NK-92 treated with Interleukin-12 subunit alpha and Interleukin-12 subunit beta, amount 100 ng/mL, for 24 hours (cell line): ENCODE measurements around the gene PTPRG.

Source experiments
- DNase-seq: peaks from one replicate; lab custom pipeline; 2025; lab: John Stamatoyannopoulos, UW

PTPRG gene

GRCh38 chr3:62113092-62113491 lies 551.7 kb downstream of the PTPRG start:
- DNase-seq = no peak

DNA sequence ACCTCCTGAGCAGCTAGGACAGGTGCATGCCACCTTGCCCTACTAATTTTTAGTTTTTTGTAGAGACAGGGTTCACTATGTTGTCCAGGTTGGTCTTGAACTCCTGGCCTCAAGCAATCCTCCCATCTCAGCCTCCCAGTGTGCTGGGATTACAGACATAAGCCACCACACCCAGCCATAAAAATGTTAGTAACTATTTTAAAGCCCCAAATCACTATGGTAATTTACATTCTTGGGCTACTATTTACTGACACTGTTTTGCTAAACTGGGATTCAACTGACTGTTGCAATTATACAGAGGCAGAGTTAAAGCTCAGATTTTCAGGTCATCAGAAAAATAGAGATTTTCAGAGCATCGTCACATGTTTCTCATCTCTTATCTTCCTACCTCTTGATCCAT lies 553.4 kb downstream of the PTPRG start:
- DNase-seq = no peak

GRCh38 chr3:62117903-62118548 lies 556.7 kb downstream of the PTPRG start:
- no peak for DNase-seq

DNA sequence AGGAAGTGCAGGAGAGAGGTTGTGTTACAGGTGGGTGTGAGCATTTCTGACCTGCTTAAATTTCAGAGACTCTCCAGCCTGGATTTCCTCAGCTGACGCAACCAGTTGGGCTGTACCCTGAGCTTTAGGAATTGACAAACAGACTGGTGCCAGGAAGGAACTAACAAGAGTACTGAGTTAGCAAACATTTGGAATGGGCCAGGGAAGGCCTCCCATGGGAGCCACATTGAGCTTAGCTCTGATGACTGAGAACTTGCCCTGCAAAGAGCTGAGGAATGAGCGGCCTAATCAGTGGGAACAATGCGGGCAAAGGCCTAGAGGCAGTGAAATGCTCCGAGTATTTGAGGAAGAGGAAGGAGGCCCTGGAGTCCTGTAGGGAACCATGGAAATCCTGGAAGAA lies 557.8 kb downstream of the PTPRG start:
- no peak for DNase-seq

DNA sequence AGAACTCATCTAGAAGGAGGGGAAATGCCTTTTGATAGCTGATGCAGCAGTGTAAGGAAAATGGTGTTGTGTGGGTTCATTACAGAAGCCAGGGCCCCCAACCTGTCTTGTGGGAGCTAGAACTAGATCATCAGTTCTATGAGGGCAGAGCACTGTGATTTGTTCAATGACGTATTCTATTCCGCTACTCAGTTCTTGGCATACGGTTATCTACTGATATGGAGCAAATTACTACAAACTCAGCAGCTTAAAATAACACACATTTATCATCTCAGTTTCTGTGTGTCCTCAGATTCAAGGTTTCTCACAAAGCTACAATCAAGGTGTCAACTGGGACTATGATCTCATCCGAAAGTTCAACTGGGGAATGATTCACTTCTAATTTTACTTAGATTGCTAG lies 561.4 kb downstream of the PTPRG start:
- no peak for DNase-seq

DNA sequence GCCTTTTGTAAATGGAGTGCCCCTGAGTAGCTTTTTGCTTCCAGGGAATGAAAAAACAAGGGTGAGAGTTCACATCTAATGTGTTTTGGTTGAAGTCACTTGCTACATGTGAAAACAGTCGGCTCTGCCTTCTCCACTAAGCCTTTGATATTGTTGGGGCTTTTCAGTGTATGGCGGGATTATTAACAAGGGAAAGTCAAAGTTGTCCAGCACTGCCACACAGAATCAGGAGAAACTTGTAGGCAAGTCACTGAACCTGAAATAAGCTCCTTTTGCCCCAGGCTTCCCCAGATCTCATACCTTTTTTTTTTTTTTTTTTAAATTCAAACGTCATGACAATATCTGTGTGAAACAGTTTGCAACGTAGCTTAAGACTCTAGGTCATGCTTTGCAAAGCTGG lies 564.0 kb downstream of the PTPRG start:
- no peak for DNase-seq

GRCh38 chr3:62127116-62127515 lies 565.7 kb downstream of the PTPRG start:
- no peak for DNase-seq

- no peak for DNase-seq
Observed at GRCh38 chr3:62128051-62128450, 566.7 kb downstream of the PTPRG start.

GRCh38 chr3:62128681-62129080 lies 567.3 kb downstream of the PTPRG start:
- no peak for DNase-seq

DNA sequence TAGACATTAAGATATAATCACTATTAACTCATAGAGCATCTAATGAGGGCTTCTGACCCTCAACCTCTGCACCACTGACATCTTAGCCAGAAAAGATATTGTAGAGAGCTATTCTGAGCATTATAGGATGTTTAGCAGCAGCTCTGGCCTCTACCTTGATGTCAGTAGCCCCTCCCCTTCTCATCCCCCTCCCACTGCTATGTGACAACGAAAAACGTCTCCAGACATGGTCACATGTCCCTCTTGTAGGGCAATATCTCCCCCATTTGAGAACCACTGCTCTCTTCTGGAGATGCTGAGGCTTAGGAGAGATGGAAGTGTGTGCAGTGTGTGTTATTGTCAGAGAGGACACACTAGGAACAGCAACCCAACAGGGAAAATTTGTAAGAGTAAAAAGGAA lies 569.7 kb downstream of the PTPRG start:
- DNase-seq = no peak

- no peak for DNase-seq
Observed at GRCh38 chr3:62131620-62132019, 570.2 kb downstream of the PTPRG start.

DNA sequence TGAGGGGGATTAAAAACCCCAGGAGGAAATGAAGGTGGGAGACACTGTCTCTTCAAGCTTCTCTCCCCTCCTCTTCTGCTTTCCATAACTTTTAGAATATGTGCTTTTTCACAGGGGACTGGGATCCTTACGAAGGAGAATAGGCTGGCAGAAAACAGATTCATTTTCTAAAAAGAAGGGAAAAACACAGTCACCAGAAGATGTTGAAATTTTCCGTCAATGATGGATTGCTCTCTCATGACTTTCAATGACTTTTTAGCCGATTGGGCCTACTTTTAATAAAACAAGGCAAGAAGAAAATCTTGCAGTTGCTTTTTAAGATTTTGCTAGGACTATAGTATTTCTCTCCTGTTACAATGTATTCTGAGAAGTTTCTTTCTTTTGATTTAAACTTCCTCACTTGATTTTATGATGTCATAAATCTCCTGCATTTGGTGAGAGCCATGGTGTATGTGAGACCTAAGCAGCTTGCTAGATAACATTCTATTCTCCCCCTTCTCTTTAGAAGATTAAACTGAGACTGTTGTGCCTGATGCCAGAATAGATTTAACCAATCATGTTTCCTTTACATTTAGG lies 570.7 kb downstream of the PTPRG start:
- DNase-seq = no peak

GRCh38 chr3:62133015-62133414 lies 571.6 kb downstream of the PTPRG start:
- DNase-seq = no peak

DNA sequence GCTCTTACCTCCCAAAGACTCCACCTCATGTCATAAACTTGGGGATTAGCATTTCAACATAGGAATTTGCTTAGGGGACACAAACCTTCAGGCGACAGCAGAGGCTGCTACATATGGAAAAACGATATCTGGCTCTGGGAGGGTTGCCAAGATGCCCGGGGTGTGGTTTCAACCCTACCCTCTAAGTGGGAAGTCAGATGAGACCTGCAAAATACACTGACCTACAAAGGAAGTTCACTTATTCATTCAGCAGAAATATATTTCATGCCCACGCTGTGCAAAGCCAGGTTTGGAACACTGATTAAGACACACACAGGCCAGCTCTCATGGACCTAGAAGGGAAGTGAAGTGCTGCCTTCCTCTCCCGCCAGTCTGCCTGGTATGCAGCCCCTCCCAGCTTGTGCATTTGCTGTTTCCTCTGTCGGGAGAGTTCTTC lies 572.7 kb downstream of the PTPRG start:
- DNase-seq = no peak

DNA sequence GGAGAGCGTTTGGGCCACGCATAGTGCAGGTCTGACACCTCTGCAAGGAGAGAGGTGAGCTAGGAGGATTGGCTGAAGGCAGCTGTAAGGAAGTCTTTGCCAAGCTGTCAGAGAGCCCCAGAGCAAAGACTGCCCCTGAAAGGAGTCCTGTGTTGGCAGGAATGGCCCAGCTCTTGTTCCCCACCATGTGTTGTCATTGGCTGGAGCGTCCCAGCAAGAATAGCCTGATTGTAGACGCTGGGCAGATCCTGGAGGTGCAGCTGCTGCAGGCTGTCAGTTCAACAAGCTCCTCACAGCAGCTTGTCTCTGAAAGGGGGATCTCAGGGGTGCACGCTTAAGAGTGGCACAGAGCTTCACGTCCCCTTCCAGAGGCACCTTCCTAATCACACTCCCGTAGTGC lies 574.4 kb downstream of the PTPRG start:
- no peak for DNase-seq

GRCh38 chr3:62139957-62140356 lies 578.6 kb downstream of the PTPRG start:
- no peak for DNase-seq

DNA sequence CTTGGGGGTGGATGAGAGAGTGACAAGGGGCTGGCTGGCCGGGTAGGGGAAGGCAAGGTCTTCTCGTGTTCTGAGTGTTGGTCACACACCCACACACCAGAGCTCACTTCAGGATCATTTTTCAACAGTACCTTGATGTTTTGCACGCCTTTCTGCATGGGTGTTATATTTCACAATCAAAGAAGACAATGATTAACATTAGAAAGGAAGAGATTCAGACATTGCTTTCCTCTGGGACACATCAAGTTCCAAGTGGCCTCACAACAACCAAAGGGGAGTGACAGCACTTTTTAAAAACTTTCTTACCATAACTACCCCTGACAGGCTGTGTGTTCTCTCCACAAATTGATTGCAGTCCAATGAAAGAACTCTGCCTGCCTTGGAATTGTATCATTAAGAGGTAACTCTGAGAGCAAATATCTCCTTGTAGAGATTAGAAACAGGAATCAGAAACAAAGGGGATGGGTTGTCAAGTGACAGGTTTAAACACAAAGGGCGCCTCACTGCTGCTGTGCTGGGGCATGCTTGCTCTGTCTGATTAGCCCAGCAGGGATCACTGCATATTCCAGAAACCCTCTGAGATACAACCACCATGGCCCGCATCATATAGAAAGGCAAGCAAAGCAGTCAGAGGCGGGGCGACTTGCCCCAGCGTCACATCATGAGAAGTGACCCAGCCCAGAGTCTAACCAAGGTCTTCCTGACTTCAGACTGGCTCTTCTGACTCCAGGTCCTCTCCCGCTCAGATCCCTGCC lies 581.1 kb downstream of the PTPRG start:
- DNase-seq = no peak

- no peak for DNase-seq
Observed at GRCh38 chr3:62143843-62144450, 582.6 kb downstream of the PTPRG start.

GRCh38 chr3:62144482-62144881 lies 583.1 kb downstream of the PTPRG start:
- no peak for DNase-seq

- DNase-seq = no peak
Observed at GRCh38 chr3:62145086-62145757, 583.9 kb downstream of the PTPRG start.

DNA sequence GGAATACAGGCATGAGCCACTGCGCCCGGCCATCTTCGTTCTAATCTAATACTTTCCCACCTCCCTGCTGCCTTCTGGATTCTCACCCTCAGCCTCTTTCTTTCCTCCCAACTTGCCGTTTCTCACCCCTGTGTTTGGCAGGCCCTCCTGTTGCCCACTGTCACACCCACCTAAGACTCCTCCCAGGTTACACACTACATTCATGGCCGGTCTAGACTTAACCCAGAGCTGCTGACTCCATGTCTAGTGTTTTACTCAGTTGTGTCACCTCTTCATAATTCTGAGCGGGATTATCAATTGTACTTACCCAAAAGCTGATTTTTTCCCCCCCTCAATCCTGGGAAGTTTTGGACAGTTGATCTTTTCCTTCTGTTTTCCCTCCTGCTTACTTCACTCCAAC lies 588.2 kb downstream of the PTPRG start:
- DNase-seq = no peak

DNA sequence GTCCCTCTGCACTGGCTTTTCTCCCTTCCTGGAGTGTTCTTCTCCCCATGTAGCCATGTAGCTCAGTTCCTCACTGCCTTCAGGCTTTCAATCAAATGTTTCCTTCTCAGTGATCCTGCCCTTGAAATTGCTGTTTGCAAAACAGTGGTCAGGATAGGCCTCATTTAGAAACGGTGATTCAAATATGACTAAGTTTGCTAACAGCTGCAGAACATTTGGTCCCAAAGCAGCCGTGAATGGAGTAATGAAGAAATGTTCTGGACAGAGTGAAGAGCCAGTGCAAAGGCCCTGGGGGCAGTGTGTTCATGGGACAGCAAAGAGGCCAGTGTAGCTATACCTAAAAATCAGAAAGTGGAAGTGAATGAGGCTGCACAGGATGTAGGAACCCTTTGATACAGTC lies 588.6 kb downstream of the PTPRG start:
- DNase-seq = no peak

GRCh38 chr3:62151591-62151990 lies 590.2 kb downstream of the PTPRG start:
- DNase-seq = no peak
